Mucosa of rectum (tissue), 2 donors: ENCODE measurements around the gene SIGLEC5.

Source experiments
- H3K27ac ChIP-seq, 2 donors: one replicate each; pipeline ENCODE4 v1.7.0; 2013; ENCODE audit warnings: inconsistent platforms in 2 of 2, low read depth in 2 of 2, low read length in 2 of 2
- H3K27me3 ChIP-seq, 2 donors: one replicate each; pipeline ENCODE4 v1.7.0; 2013; ENCODE audit warnings: low read length in 2 of 2; ENCODE audit not compliant: control insufficient read depth in 2 of 2, insufficient read depth in 2 of 2
- H3K36me3 ChIP-seq, 2 donors: one replicate each; pipeline ENCODE4 v1.7.0; 2013; ENCODE audit warnings: low read length in 2 of 2; ENCODE audit not compliant: control insufficient read depth in 2 of 2, insufficient read depth in 2 of 2
- H3K4me1 ChIP-seq, 2 donors: one replicate each; pipeline ENCODE4 v1.7.0; 2013; ENCODE audit warnings: low read length in 2 of 2, mild to moderate bottlenecking in 1 of 2; ENCODE audit not compliant: control insufficient read depth in 2 of 2, insufficient read depth in 2 of 2
- H3K4me3 ChIP-seq, 2 donors: one replicate each; pipeline ENCODE4 v1.7.0; 2013; ENCODE audit warnings: low read length in 2 of 2
- H3K9ac ChIP-seq, 2 donors: one replicate each; pipeline ENCODE4 v1.7.0; 2013; ENCODE audit warnings: low read length in 2 of 2, low read depth in 1 of 2, mild to moderate bottlenecking in 1 of 2
- H3K9me3 ChIP-seq, 2 donors: one replicate each; pipeline ENCODE4 v1.7.0; 2013; ENCODE audit warnings: low read length in 2 of 2; ENCODE audit not compliant: control insufficient read depth in 2 of 2
- donor health status: healthy.
- donor health status: Normal muscosa, but diverticular disease.

The SIGLEC5 gene

DNA sequence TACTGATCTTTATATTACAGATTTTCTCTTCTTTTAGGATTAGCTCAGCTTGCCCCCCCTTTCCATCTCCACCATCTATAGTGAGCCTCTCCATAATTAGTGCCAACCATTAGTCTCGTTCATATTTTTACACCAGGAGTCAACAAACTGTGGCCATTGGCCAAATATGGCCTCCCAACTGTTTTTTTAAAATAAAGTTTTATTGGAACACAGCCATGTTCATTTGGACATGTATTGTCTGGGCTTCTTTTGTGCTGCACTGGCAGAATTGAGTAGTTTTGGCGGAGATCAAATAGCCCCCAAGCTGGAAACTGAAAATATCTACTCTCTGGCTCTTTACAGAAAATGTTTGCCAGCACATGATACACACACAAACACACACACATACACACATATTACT, 40.7 kb downstream of the SIGLEC5 start:
- Histone ChIP-seq H3K9me3 (peaks cover 0 to 15% of the 10 kb centered on the region in 2 donors), H3K9ac (no peak overlapping the region), H3K4me3 (no peak overlapping the region), H3K27ac (no peak overlapping the region), H3K4me1 (peaks cover 11 to 13% of the 10 kb centered on the region in 2 donors), H3K27me3 (no peaks in the 10 kb centered on the region), H3K36me3 (peaks cover 19 to 23% of the 10 kb centered on the region in 2 donors)

- Histone ChIP-seq H3K9me3 (peaks cover 0 to 15% of the 10 kb centered on the region in 2 donors), H3K4me1 (no peaks in the 10 kb centered on the region), H3K9ac (no peak overlapping the region), H3K27me3 (no peaks in the 10 kb centered on the region), H3K4me3 (no peak overlapping the region), H3K36me3 (peaks cover 27% of the 10 kb centered on the region in 2 donors), H3K27ac (no peak overlapping the region)
These were observed 42.7 kb downstream of the SIGLEC5 start for GRCh38 chr19:51587264-51588191.

GRCh38 chr19:51586799-51587198, 43.4 kb downstream of the SIGLEC5 start:
- Histone ChIP-seq H3K36me3 (peaks cover 30% of the 10 kb centered on the region in 2 donors), H3K27me3 (no peaks in the 10 kb centered on the region), H3K27ac (no peak overlapping the region), H3K9ac (no peak overlapping the region), H3K9me3 (peaks cover 0 to 15% of the 10 kb centered on the region in 2 donors), H3K4me3 (no peak overlapping the region), H3K4me1 (no peaks in the 10 kb centered on the region)

GRCh38 chr19:51586103-51586728, 44.0 kb downstream of the SIGLEC5 start:
- no peak overlapping the region for H3K9ac ChIP-seq
- peaks cover 35 to 36% of the 10 kb centered on the region in 2 donors for H3K36me3 ChIP-seq
- no peak overlapping the region for H3K4me3 ChIP-seq
- peaks cover 0 to 15% of the 10 kb centered on the region in 2 donors for H3K9me3 ChIP-seq
- H3K27me3 ChIP-seq = no peaks in the 10 kb centered on the region
- H3K4me1 ChIP-seq = no peaks in the 10 kb centered on the region
- no peak overlapping the region for H3K27ac ChIP-seq

DNA sequence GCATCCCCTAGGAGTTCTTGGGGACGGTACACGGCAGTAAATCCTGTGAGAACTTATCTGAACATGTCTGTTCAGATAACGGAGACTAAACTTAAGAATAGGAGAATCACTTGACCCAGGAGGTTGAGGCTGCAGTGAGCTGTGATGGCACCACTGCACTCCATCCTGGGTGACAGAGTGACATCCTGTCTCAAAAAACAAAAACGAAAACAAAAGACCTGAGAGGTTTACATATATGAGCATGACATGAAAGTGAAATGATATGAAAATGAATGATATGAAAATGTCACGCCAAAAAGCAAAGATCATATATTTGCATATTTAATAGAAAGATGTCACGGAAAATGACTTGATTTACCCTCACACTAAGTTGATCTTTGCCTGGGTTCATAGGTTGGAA, 53.4 kb downstream of the SIGLEC5 start:
- no peaks in the 10 kb centered on the region for H3K27me3 ChIP-seq
- H3K9ac ChIP-seq = no peak overlapping the region
- peaks cover 19 to 21% of the 10 kb centered on the region in 2 donors for H3K36me3 ChIP-seq
- no peak overlapping the region for H3K4me3 ChIP-seq
- H3K9me3 ChIP-seq = no peaks in the 10 kb centered on the region
- no peak overlapping the region for H3K27ac ChIP-seq
- peaks cover 4% of the 10 kb centered on the region in 2 donors for H3K4me1 ChIP-seq

- H3K4me3 ChIP-seq = no peak overlapping the region
These were observed 56.9 kb downstream of the SIGLEC5 start for GRCh38 chr19:51573331-51573730.

GRCh38 chr19:51572908-51573307, 57.3 kb downstream of the SIGLEC5 start:
- peaks cover 7 to 11% of the 10 kb centered on the region in 2 donors for H3K36me3 ChIP-seq
- H3K4me1 ChIP-seq = peaks cover 4 to 8% of the 10 kb centered on the region in 2 donors
- H3K27ac ChIP-seq = no peak overlapping the region
- no peak overlapping the region for H3K4me3 ChIP-seq
- H3K27me3 ChIP-seq = no peaks in the 10 kb centered on the region
- no peak overlapping the region for H3K9ac ChIP-seq
- H3K9me3 ChIP-seq = no peaks in the 10 kb centered on the region

More at GRCh38 chr19:51573331-51573730, 56.9 kb downstream of the SIGLEC5 start:
- peaks cover 4 to 8% of the 10 kb centered on the region in 2 donors for H3K4me1 ChIP-seq
- H3K9ac ChIP-seq = no peak overlapping the region
- H3K9me3 ChIP-seq = no peaks in the 10 kb centered on the region
- H3K36me3 ChIP-seq = peaks cover 7 to 11% of the 10 kb centered on the region in 2 donors
- H3K27ac ChIP-seq = no peak overlapping the region
- H3K27me3 ChIP-seq = no peaks in the 10 kb centered on the region

DNA sequence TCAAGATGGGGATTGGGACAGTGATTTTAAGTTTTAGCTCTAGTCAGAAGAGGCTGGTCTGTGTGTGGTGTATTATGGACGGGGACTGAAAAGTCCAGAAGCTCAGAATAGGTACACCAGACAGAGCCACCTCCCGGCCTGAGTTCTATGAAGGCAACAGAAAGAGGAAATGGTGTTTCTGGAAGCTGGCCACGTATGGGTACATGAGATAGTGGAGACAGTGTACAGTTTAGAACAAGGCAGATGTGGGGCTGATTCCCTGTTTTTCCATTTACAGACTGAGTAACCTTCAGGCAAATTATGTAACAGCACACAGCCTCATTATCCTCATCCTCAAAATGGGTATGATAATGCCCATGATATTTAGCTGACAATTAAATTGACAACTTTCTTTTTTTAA, 57.8 kb downstream of the SIGLEC5 start:
- H3K36me3 ChIP-seq = peaks cover 7 to 11% of the 10 kb centered on the region in 2 donors
- no peaks in the 10 kb centered on the region for H3K27me3 ChIP-seq
- H3K4me1 ChIP-seq = peaks cover 4 to 8% of the 10 kb centered on the region in 2 donors
- H3K4me3 ChIP-seq = peak overlapping the region in 1 of 2 donors; percentile 90
- H3K9me3 ChIP-seq = no peaks in the 10 kb centered on the region
- H3K27ac ChIP-seq = no peak overlapping the region
- H3K9ac ChIP-seq = no peak overlapping the region

- H3K9ac ChIP-seq = peak overlapping the region; percentile 52 to 63
- peak overlapping the region; percentile 90 to 92 for H3K4me3 ChIP-seq
- H3K27me3 ChIP-seq = no peaks in the 10 kb centered on the region
- peaks cover 7 to 9% of the 10 kb centered on the region in 2 donors for H3K36me3 ChIP-seq
- peaks cover 4 to 8% of the 10 kb centered on the region in 2 donors for H3K4me1 ChIP-seq
- H3K9me3 ChIP-seq = no peaks in the 10 kb centered on the region
- H3K27ac ChIP-seq = peak overlapping the region in 1 of 2 donors; percentile 24
These were observed 58.6 kb downstream of the SIGLEC5 start for GRCh38 chr19:51571599-51571998.
